ENCODE results near the gene PI4KB. TPM values are rescaled to one million over a fixed set of nuclear protein-coding genes. Genes with fewer than 3 reads are reported as not detected.

The PI4KB gene
- total and polyA plus RNA-seq, 9 of the 15 experiments (the other 6 are each of a cell fraction or from before 2014, with no cell fraction given) = 3.1 to 65.4 (median 45.1) TPM

- no peak for TF ChIP-seq NR2C2 (CRISPR knock-in tag; IDR thresholded peaks at IDR 0.05)
- TF ChIP-seq NR2C2 (tag; IDR thresholded peaks at IDR 0.05) = peak; percentile 44; the same call in 1 of the 2 replicates
- TF ChIP-seq, protein P1, sequence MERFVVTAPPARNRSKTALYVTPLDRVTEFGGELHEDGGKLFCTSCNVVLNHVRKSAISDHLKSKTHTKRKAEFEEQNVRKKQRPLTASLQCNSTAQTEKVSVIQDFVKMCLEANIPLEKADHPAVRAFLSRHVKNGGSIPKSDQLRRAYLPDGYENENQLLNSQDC (CRISPR knock-in tag; IDR thresholded peaks at IDR 0.05) = no peak
- TF ChIP-seq, protein P2, sequence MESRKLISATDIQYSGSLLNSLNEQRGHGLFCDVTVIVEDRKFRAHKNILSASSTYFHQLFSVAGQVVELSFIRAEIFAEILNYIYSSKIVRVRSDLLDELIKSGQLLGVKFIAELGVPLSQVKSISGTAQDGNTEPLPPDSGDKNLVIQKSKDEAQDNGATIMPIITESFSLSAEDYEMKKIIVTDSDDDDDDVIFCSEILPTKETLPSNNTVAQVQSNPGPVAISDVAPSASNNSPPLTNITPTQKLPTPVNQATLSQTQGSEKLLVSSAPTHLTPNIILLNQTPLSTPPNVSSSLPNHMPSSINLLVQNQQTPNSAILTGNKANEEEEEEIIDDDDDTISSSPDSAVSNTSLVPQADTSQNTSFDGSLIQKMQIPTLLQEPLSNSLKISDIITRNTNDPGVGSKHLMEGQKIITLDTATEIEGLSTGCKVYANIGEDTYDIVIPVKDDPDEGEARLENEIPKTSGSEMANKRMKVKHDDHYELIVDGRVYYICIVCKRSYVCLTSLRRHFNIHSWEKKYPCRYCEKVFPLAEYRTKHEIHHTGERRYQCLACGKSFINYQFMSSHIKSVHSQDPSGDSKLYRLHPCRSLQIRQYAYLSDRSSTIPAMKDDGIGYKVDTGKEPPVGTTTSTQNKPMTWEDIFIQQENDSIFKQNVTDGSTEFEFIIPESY (CRISPR knock-in tag; IDR thresholded peaks at IDR 0.05) = no peak
- TF ChIP-seq ZBTB8A (IDR thresholded peaks at IDR 0.05; ENCODE audit: partially characterized antibody) = no peak
- no peak for TF ChIP-seq HNRNPUL1 (IDR thresholded peaks at IDR 0.05; ENCODE audit: low read length)
- no peak for TF ChIP-seq SMAD3 (CRISPR knock-in tag; conservative IDR thresholded peaks at IDR 0.05)
- no peak for TF ChIP-seq PYGO2 (tag; IDR thresholded peaks at IDR 0.05)
- TF ChIP-seq CBFB (CRISPR knock-in tag; IDR thresholded peaks at IDR 0.05) = no peak
- TF ChIP-seq ZNF143 (CRISPR knock-in tag; IDR thresholded peaks at IDR 0.05) = 0 out of 2 replicates have a peak, but pooled peaks have one; percentile 19
- TF ChIP-seq EP300 (IDR thresholded peaks at IDR 0.05; ENCODE audit: low read length) = no peak
- peak; percentile 5; the same call in 1 of the 2 replicates for TF ChIP-seq MAX (CRISPR knock-in tag; IDR thresholded peaks at IDR 0.05)
- TF ChIP-seq KDM4B (IDR thresholded peaks at IDR 0.05; ENCODE audit: borderline replicate concordance in 2 of 2, low read depth in 1 of 2) = no peak; a peak in 1 of 4 replicates
- TF ChIP-seq SRSF9 (IDR thresholded peaks at IDR 0.05; ENCODE audit: borderline replicate concordance, low read depth, low read length) = no peak
- TF ChIP-seq ZNF77 (CRISPR knock-in tag; IDR thresholded peaks at IDR 0.05) = no peak
- TF ChIP-seq MNT (conservative IDR thresholded peaks at IDR 0.05) = peak; percentile 48 to 62
- TF ChIP-seq RFX1 (IDR thresholded peaks at IDR 0.05) = no peak
- TF ChIP-seq SMAD1 (IDR thresholded peaks at IDR 0.05; ENCODE audit: low read depth, low read length, partially characterized antibody) = no peak
- TF ChIP-seq, protein P3, sequence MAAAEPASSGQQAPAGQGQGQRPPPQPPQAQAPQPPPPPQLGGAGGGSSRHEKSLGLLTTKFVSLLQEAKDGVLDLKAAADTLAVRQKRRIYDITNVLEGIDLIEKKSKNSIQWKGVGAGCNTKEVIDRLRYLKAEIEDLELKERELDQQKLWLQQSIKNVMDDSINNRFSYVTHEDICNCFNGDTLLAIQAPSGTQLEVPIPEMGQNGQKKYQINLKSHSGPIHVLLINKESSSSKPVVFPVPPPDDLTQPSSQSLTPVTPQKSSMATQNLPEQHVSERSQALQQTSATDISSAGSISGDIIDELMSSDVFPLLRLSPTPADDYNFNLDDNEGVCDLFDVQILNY (CRISPR knock-in tag; IDR thresholded peaks at IDR 0.05) = 0 out of 2 replicates have a peak, but pooled peaks have one; percentile 56
- no peak for TF ChIP-seq ZNF175 (CRISPR knock-in tag; IDR thresholded peaks at IDR 0.05; ENCODE audit: low read depth)
- no peak for TF ChIP-seq SAFB (IDR thresholded peaks at IDR 0.05; ENCODE audit: borderline replicate concordance, low read depth, low read length)
- TF ChIP-seq MAFK (IDR thresholded peaks at IDR 0.05; ENCODE audit: low read length) = no peak; the same call in 1 of the 2 replicates
Observed at GRCh38 chr1:151281969-151282882, 45.0 kb downstream of the PI4KB start, which contains the start of gene ZNF687 (continued).
